GM03348 (cell line): ENCODE measurements around the gene SPG11.
A peak's percentile ranks its signal among the peaks of the same experiment; 100 is the strongest.

ENCODE experiments used
- DNase-seq: peaks from one replicate; pipeline ENCODE4 v3.0.0; 2012; ENCODE audit warnings: low spot score

The SPG11 gene

GRCh38 chr15:44623178-44623577 lies 40.3 kb downstream of the SPG11 start:
- DNase-seq = no peak

DNA sequence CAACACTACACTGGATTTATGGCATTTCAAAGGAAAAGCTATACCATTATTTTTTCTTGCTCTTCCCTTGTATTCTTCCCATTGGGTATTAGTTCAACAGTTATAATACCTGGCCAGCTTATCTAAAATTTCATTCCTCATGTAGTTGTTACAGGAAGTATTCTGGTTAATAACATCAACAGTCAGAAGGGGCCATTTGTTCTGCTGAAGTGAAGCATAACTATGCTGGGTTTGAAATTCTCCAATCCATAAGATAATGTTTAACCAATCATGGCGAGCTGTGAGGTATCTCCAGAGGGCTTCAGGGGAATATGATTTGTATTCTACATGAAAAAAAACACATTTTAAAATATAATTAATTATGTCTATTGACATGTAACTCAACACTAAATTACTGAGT lies 43.4 kb downstream of the SPG11 start:
- no peak for DNase-seq

DNA sequence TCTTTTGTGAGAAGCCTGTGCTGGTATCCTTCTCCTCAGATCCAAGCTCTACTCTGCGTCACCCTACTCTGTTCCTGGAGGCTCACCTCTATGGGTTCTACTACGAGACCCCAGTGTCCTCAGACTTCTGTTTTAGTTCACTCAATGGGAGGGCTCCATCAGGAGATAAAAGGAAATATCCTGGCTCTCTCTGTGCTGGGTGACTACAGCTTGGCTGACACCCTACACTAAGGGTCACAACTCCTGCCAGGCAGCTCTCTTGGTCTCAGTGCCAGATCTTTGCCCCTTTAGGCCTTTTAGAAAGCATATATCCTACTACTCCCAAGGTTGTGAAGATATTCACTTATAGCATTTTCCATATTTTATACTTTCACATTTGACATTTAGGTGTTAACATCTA lies 46.5 kb downstream of the SPG11 start:
- DNase-seq = no peak

DNA sequence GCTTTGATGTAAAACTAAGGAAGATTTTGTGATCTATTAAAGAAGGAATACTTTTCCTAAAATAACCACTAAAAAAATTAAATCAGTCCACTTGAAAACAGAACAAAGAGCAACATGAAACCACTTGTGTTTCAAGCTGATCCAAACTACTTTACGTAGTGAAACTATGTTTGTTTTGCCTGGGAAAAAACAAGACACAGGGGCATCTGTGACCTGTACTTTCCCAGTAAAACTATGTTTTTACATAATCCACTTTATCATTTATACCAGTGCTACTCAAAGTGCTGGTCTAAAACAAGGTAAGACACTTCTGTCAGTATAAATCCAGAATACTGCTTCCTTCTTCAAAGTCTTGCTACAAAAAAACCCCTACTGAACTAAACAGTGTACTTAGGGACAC lies 56.7 kb downstream of the SPG11 start:
- DNase-seq = no peak

DNA sequence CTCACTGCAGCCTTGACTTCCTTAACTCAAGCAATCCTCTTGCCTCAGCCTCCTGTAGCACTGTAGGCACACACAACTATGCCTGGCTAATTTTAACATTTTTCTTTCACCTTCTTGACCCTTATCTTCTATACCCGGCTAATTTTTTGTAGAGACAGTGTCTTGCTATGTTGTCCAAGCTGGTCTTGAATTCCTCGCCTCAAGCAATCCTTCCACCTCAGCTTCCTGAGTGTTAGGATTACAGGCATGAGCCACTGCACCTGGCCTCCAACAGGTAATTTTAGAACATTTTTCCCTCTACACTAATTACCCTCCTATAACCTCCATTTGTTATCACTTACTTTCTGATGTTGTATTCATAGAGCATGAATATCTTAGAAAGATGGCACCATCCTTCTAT lies 60.3 kb downstream of the SPG11 start:
- DNase-seq = no peak

GRCh38 chr15:44598892-44599291 lies 64.6 kb downstream of the SPG11 start:
- no peak for DNase-seq

- DNase-seq = no peak
These were observed 65.4 kb downstream of the SPG11 start for GRCh38 chr15:44598066-44598465.

DNA sequence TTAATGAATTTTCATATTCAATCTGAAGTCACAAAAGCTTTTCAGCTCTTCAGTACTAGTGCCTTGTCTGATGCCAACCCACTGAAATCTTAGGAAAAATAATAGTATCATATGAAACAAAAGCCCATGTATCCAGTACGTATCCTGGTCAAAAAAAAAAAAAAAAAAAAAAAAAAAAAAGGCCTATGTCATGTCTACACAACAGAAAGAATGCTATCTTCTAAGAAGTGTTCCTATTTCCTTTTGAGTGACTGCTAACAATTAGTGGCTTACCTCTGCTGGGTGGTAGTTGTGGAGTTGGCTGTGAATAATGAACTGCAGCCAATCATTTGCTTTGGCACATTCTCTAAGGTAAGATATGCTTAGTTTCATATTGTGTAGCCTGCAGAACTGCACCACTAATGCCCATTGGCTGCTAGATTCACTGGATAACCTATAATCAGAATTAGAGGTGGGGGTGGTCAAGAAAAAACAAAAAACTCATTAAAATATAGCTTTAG lies 66.9 kb downstream of the SPG11 start:
- DNase-seq = no peak

GRCh38 chr15:44595656-44596510 lies 67.6 kb downstream of the SPG11 start:
- DNase-seq = no peak

- DNase-seq = no peak
These were observed 68.2 kb downstream of the SPG11 start for GRCh38 chr15:44595246-44595645.

DNA sequence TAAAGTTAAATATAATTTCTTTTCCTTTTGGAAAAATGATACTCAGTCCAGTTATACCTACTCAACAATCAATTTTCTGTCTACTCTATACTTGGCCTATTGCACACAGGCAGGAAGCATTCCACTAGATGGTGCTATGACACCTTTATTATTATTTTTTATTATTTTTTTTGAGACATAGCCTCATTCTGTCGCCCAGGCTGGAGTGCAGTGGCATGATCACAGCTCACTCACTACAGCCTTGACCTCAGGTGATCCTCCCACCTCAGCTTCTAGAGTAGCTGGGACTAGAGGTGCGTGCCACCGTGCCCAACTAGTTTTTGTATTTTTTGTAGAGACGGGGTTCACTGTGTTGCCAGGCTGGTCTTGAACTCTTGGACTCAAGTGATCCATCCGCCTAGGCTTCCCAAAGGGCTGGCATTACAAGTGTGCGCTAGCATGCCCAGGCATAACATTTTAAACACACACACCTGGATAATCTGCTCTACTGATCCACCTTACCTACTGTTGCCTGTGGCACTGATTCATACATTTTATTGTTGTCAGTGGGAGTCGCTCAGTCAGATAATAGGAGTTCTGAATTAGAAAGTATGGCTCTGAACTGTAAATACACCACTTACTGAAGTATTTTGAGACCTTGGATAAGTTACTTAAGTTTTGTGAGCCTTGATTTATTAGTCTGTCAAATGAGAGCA lies 70.3 kb downstream of the SPG11 start:
- DNase-seq = peak; percentile 33

DNA sequence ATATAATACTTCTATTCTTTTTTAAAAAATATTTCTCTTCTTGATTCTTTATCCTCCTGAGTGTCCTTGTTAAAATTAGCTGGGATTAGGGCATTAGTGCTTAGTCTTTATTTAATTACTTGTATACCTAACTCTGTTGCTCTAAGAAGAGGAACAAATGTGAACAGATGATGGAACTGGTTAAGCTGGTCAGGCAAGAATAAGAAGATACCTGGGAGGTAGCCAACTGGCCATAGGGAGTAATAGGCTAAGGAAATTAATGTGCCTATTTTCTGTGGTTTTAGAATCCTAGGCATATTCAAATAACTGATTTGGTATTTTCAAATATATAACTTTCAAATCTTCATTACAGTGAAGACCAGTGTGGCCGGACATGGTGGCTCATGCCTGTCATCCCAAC lies 72.1 kb downstream of the SPG11 start:
- DNase-seq = no peak

DNA sequence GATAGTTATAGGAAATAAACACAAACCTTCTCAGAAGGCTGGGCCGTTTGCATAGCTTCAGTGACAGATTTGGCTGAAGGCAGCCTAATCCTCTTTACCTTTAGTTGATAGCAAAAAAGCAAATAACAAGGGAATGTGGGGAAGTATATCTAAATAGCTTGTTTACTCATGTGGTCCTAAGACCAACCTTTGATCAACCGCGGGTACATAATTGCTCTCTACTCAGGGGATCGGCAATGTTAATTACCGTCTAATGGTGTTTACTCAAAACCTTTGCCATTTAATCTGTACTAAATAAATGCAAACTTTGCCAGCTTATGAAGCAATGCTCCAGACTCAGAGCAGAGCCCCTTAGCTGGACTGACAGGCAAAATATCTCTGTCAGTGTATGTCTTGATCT lies 74.9 kb downstream of the SPG11 start:
- no peak for DNase-seq

- no peak for DNase-seq
These were observed 77.8 kb downstream of the SPG11 start for GRCh38 chr15:44585633-44586032.

- peak; percentile 36 for DNase-seq
These were observed 79.2 kb downstream of the SPG11 start for GRCh38 chr15:44584162-44584749.

- DNase-seq = no peak
These were observed 83.4 kb downstream of the SPG11 start for GRCh38 chr15:44580105-44580504.

DNA sequence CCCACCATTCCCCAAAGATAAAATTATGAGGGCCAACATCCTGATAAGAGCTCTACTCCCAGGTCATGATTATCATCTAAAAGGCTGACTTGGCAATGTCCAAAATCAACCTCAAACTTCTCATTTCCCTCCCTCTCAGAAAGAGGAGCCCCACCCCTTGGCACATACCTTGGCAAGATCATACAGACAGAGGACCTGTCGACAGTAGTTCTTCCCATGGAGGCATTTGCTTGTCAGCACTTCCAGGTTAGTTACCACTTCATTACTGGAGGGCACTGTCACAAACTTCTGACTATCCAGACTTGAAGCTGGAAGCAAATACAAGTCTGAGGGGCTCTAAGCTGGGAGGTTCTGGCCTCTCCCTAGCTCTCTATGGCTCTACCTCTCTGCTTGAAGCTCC lies 88.7 kb downstream of the SPG11 start:
- DNase-seq = no peak

DNA sequence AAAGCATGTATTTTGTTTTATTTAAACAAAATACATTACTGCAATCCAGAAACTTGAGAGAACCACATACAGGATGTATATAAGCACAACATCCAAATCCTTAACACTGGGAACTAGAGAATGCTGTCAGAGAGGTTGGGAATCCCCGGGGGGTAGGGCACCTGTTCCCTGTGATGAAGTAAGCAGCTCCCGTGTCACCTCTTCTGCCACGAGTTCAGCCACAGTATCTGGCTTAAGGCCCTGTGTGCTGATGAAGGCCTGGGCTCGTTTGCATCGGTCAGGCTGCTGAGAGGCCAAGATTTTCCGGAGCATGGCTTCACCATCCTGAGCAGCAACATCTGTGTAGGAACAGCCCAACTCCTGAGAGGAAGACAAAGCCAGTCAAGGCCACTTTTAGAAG lies 90.1 kb downstream of the SPG11 start:
- no peak for DNase-seq

DNA sequence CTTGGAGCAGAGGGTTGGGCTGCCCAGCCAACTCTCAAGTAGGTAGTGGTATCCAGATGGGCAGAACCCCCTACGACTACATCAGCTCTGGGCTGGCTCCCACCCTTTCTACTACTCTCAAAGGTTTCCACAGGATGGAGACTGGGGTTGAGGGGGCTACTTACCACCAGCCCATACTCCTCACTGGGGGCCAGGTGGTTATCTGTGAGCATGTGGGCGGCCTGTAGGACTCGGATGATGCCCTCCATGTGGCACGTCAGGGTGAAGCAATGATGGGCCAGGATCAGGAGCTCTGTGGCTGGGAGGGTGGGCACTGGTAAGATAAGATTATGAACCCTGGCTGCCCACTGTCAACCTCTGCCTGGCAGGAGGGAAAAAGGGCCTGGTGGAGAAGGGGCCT lies 93.1 kb downstream of the SPG11 start:
- no peak for DNase-seq

DNA sequence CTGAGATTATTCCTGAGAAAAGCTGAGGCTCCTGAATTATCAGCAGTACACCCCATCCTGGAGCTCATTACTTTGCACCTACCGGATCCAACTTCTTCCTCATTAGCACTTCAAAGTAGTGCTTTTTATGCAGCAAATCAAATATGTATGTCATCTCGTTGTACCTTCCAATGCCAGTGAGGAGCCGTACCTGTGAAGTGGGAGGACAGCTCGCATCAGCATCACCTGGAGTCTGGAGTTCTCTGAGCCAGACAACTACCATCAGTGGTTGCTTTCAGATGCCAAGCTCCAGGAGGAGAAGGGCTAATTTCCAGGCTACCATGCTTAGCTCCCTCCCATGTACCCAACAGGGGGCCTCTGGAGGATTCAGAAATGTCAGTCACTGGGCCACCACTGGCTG lies 94.1 kb downstream of the SPG11 start:
- no peak for DNase-seq

GRCh38 chr15:44568338-44568737 lies 95.1 kb downstream of the SPG11 start:
- no peak for DNase-seq

DNA sequence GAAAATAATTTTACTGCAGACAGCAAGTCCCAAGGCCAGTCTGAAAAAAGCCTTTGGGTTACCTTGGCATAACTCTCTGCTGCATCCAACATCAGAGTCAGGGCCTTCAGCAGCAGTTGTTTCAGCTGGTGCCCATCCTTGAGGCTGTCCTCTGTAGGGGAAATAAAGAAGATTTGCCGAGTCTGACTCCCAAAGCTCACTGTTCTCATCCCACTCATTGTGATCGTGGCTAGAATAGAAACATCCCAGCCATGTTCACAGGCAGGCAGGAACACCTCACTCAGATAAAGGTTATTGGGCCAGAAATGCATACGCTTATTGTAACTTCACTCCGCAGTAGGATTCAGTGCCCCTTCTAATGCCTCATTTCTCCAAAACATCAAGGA lies 97.3 kb downstream of the SPG11 start:
- DNase-seq = no peak
